Measurements from ENCODE around the gene ZNF701.
"Not testable (repeated sequence)": the region's sequence is repeated elsewhere in the genome, so short reads cannot be mapped to it uniquely, and the experiment has no call there.

ZNF701 gene

GRCh38 chr19:52567921-52568320 lies 2.2 kb upstream of the ZNF701 start:
- DNase-seq, result no peak

- DNase-seq, result not testable (repeated sequence)
Measured at GRCh38 chr19:52569638-52569999, 468 bp upstream of the ZNF701 start.

- DNase-seq, result no peak
Measured at GRCh38 chr19:52584736-52585440, 14.8 kb downstream of the ZNF701 start.

GRCh38 chr19:52585604-52586003 lies 15.5 kb downstream of the ZNF701 start:
- DNase-seq, result no peak

GRCh38 chr19:52590728-52591127 lies 20.6 kb downstream of the ZNF701 start:
- DNase-seq, result no peak

GRCh38 chr19:52592301-52592700 lies 22.2 kb downstream of the ZNF701 start:
- no peak for DNase-seq

- not testable (repeated sequence) for DNase-seq
Measured at GRCh38 chr19:52593441-52593840, 23.4 kb downstream of the ZNF701 start.

- DNase-seq, result no peak
Measured at GRCh38 chr19:52599241-52599640, 29.2 kb downstream of the ZNF701 start.

GRCh38 chr19:52600639-52601024 lies 30.5 kb downstream of the ZNF701 start:
- DNase-seq, result no peak

- no peak for DNase-seq
Measured at GRCh38 chr19:52601025-52601973, 31.2 kb downstream of the ZNF701 start.

- DNase-seq, result not testable (repeated sequence)
Measured at GRCh38 chr19:52601974-52602366, 31.9 kb downstream of the ZNF701 start.

- no peak for DNase-seq
Measured at GRCh38 chr19:52602941-52603340, 32.9 kb downstream of the ZNF701 start.

- DNase-seq, result no peak
Measured at GRCh38 chr19:52603558-52604207, 33.6 kb downstream of the ZNF701 start.

- DNase-seq, result no peak
Measured at GRCh38 chr19:52613299-52613906, 43.3 kb downstream of the ZNF701 start.

- no peak for DNase-seq
Measured at GRCh38 chr19:52621376-52621775, 51.3 kb downstream of the ZNF701 start.

- no peak for DNase-seq
Measured at GRCh38 chr19:52622261-52622660, 52.2 kb downstream of the ZNF701 start.

- DNase-seq, result no peak
Measured at GRCh38 chr19:52626915-52627314, 56.8 kb downstream of the ZNF701 start.

GRCh38 chr19:52627441-52627840 lies 57.4 kb downstream of the ZNF701 start:
- not testable (repeated sequence) for DNase-seq

GRCh38 chr19:52635786-52636570 lies 65.9 kb downstream of the ZNF701 start:
- DNase-seq, result no peak

All from NCI-H446 (cell line).